KOPT-K1 (cell line): ENCODE data around the gene ADH1B.

Experiments
- H3K27ac ChIP-seq: fragments of 200-600 bp; sonication (generic); 2 replicates; pipeline ENCODE4 v1.5.1; 2016; ENCODE audit warnings: antibody characterized with exemption, mild to moderate bottlenecking, low read depth, low read length; ENCODE audit not compliant: poor library complexity, severe bottlenecking
- H3K36me3 ChIP-seq: fragments of 200-600 bp; sonication (generic); 2 replicates; pipeline ENCODE4 v1.5.1; 2017; ENCODE audit warnings: antibody characterized with exemption, mild to moderate bottlenecking, low read length, moderate library complexity; ENCODE audit not compliant: insufficient read depth
- H3K9me3 ChIP-seq: fragments of 200-600 bp; sonication (generic); 2 replicates; pipeline ENCODE4 v1.5.1; 2017; ENCODE audit warnings: antibody characterized with exemption, low read length, mild to moderate bottlenecking; ENCODE audit not compliant: insufficient read depth, poor library complexity, severe bottlenecking

The ADH1B gene

GRCh38 chr4:99300934-99301333, 20.3 kb downstream of the ADH1B start:
- Histone ChIP-seq H3K27ac (no peak overlapping the region), H3K36me3 (no peaks in the 10 kb centered on the region), H3K9me3 (no peaks in the 10 kb centered on the region)

DNA sequence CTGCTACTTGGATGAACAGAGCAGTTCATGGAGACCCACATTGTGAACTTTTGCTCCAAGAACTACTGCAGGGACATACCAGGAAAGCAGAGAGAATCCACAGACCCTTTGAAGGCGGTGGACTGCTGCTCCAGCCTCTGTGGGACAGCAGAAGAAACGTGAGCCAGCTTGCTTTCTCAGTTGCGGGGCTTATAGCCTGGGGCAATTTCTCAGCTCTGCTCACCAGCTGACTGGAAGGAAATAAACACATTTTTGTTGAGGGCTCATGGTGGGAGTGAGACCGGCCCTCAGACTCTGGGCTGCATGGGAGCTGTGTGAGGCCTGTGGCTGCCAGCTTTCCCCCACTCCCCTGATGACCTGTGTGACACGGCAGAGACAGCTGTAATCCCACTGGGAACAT, 27.8 kb downstream of the ADH1B start:
- H3K9me3 ChIP-seq = peaks cover 6% of the 10 kb centered on the region
- H3K36me3 ChIP-seq = no peaks in the 10 kb centered on the region
- no peak overlapping the region for H3K27ac ChIP-seq

GRCh38 chr4:99290848-99291786, 30.1 kb downstream of the ADH1B start, which contains the start of gene ADH1A:
ADH1A (minus strand) TSS chr4:99290985; CDS start chr4:99290914, 71 bp downstream.
- peaks cover 6% of the 10 kb centered on the region for H3K9me3 ChIP-seq
- H3K36me3 ChIP-seq = no peaks in the 10 kb centered on the region
- no peak within 1 kb of the TSS for H3K27ac ChIP-seq

DNA sequence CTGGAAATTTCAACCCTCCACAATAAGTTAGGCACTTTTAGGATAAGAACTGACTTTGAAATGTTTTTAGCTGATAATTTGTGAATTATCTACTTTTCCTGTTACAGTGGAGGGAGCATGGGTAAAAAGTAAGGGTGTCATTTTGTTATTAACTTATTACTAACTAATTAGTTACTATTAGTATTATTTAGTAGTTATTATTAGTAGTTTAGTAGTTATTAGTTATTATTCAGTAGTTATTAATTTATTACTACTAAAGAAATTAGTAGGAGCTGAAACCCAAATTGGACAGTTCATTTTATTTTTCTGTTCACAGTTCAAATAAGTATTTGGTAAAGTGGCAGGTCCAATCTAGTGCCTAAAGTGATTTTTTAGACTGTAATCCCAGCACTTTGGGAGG, 35.8 kb downstream of the ADH1B start:
- Histone ChIP-seq H3K27ac (no peak overlapping the region), H3K9me3 (no peaks in the 10 kb centered on the region), H3K36me3 (no peaks in the 10 kb centered on the region)

GRCh38 chr4:99282731-99283130, 38.5 kb downstream of the ADH1B start:
- Histone ChIP-seq H3K9me3 (no peaks in the 10 kb centered on the region), H3K36me3 (no peaks in the 10 kb centered on the region), H3K27ac (no peak overlapping the region)

GRCh38 chr4:99281261-99281660, 39.9 kb downstream of the ADH1B start:
- Histone ChIP-seq H3K9me3 (no peaks in the 10 kb centered on the region), H3K27ac (no peak overlapping the region), H3K36me3 (no peaks in the 10 kb centered on the region)

DNA sequence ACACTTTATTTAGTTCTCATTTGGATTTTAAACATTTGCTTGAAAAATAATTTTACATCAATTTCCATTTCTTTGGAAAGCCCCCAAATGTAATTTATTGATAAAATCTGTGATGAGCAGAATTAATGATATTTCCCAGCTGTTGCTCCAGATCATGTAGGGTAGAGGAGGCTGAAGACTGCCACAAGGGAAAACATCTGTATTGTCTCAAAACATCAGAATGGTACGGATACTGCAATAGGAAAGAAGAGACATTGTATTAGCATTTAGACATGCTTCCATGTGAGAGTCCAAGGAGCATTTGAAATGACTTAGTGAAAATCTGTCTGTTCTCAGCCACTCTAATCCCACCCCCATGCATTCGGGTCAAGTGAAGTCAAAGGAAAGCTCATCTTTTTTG, 44.8 kb downstream of the ADH1B start:
- Histone ChIP-seq H3K27ac (no peak overlapping the region), H3K9me3 (no peaks in the 10 kb centered on the region), H3K36me3 (no peaks in the 10 kb centered on the region)

DNA sequence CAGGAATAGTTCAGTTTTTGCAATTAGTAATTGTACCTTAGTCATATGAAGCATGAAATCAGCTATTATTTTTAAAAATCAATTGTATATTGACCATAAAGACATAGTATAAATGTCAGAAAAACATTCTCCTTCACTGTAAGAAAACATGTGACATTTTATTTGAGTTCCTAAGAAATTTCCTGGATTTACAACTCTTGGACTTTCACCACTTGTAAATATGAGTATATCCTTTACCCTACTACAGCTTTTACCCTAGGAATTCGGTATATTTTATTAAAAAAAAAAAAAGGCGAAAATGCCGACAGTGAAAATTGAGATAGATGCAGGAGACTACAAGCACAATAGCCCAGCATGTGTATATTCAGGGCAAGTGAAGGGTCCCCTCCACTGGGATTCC, 45.3 kb downstream of the ADH1B start:
- H3K27ac ChIP-seq = no peak overlapping the region
- no peaks in the 10 kb centered on the region for H3K9me3 ChIP-seq
- H3K36me3 ChIP-seq = no peaks in the 10 kb centered on the region

- Histone ChIP-seq H3K27ac (no peak overlapping the region), H3K9me3 (no peaks in the 10 kb centered on the region), H3K36me3 (no peaks in the 10 kb centered on the region)
These were observed 46.2 kb downstream of the ADH1B start for GRCh38 chr4:99275050-99275449.

GRCh38 chr4:99273704-99274103, 47.5 kb downstream of the ADH1B start:
- Histone ChIP-seq H3K36me3 (no peaks in the 10 kb centered on the region), H3K27ac (no peak overlapping the region), H3K9me3 (no peaks in the 10 kb centered on the region)

- Histone ChIP-seq H3K9me3 (no peaks in the 10 kb centered on the region), H3K27ac (no peak overlapping the region), H3K36me3 (no peaks in the 10 kb centered on the region)
These were observed 56.3 kb downstream of the ADH1B start for GRCh38 chr4:99264927-99265326.
